ENCODE data around the gene CBX2.

- TF ChIP-seq, protein P1, sequence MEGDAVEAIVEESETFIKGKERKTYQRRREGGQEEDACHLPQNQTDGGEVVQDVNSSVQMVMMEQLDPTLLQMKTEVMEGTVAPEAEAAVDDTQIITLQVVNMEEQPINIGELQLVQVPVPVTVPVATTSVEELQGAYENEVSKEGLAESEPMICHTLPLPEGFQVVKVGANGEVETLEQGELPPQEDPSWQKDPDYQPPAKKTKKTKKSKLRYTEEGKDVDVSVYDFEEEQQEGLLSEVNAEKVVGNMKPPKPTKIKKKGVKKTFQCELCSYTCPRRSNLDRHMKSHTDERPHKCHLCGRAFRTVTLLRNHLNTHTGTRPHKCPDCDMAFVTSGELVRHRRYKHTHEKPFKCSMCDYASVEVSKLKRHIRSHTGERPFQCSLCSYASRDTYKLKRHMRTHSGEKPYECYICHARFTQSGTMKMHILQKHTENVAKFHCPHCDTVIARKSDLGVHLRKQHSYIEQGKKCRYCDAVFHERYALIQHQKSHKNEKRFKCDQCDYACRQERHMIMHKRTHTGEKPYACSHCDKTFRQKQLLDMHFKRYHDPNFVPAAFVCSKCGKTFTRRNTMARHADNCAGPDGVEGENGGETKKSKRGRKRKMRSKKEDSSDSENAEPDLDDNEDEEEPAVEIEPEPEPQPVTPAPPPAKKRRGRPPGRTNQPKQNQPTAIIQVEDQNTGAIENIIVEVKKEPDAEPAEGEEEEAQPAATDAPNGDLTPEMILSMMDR (conservative IDR thresholded peaks at IDR 0.05 in 1 of 2, IDR thresholded peaks at IDR 0.05 in 1 of 2; ENCODE audit: low read depth in 1 of 2, low read length in 2 of 2) = no peak
- no peak for TF ChIP-seq EZH2 (IDR thresholded peaks at IDR 0.05; ENCODE audit: low read length, missing control alignments)
Observed at GRCh38 chr17:79740413-79740812, 37.5 kb upstream of the CBX2 start.

Data from fibroblast of lung (primary cell).